H1 (cell line): ENCODE results near the gene CRIP1. TPM values are rescaled to one million over a fixed set of nuclear protein-coding genes. Genes with fewer than 3 reads are reported as not detected.

Source experiments
- CTCF ChIA-PET: fragments of 300-600 bp; sonication (Branson Sonifier 250); formaldehyde crosslinking; loops from one replicate; lab custom pipeline; 2021; ENCODE audit not compliant: partially characterized antibody; lab: Charles Lee
- POLR2A ChIA-PET: fragments of 300-600 bp; sonication (Branson Sonifier 250); formaldehyde crosslinking; loops from one replicate; lab custom pipeline; 2021; ENCODE audit warnings: inconsistent platforms; ENCODE audit not compliant: partially characterized antibody; lab: Charles Lee
- DNase-seq, 2 experiments: peaks; one replicate each; pipeline versions ENCODE4 v3.0.0 to v3.0.0-alpha.2; 2010 to 2022; ENCODE audit warnings: low spot score in 2 of 2, low read depth in 1 of 2, mixed read lengths in 1 of 2
- FAIRE-seq: peaks from 2 replicates; lab custom pipeline; 2011; peaks lifted over from hg19 to GRCh38; lab: Jason Lieb, UNC
- H2AFZ ChIP-seq: 2 replicates; pipeline ENCODE4 v1.8.1; 2012; ENCODE audit warnings: low read length, inconsistent platforms
- H2AK5ac ChIP-seq: 2 replicates; pipeline ENCODE4 v1.6.1; 2013; ENCODE audit warnings: low read depth, low read length
- H2BK120ac ChIP-seq: replicated peaks from 2 replicates; pipeline ENCODE3; 2013; ENCODE audit warnings: low read depth, low read length, inconsistent platforms
- H2BK12ac ChIP-seq: 2 replicates; pipeline ENCODE4 v1.6.1; 2013; ENCODE audit warnings: low read depth, low read length
- H2BK15ac ChIP-seq: 2 replicates; pipeline ENCODE4 v1.6.1; 2013; ENCODE audit warnings: low read length
- H2BK20ac ChIP-seq: 2 replicates; pipeline ENCODE4 v1.6.1; 2013; ENCODE audit warnings: low read length
- H2BK5ac ChIP-seq: 2 replicates; pipeline ENCODE4 v1.6.1; 2013; ENCODE audit warnings: low read depth, low read length
- H3K14ac ChIP-seq: 2 replicates; pipeline ENCODE4 v1.6.1; 2013; ENCODE audit warnings: inconsistent platforms; ENCODE audit not compliant: insufficient read length
- H3K18ac ChIP-seq: 2 replicates; pipeline ENCODE4 v1.6.1; 2013; ENCODE audit warnings: low read length; ENCODE audit errors: extremely low read depth
- H3K23ac ChIP-seq: 2 replicates; pipeline ENCODE4 v1.6.1; 2013; ENCODE audit warnings: inconsistent platforms; ENCODE audit not compliant: insufficient read length
- H3K23me2 ChIP-seq: 2 replicates; pipeline ENCODE4 v1.6.1; 2013; ENCODE audit warnings: low read depth, low read length
- H3K27ac ChIP-seq: 2 replicates; pipeline ENCODE4 v1.6.1; 2011; ENCODE audit warnings: low read depth, low read length, inconsistent platforms
- H3K27me3 ChIP-seq, 4 experiments: replicated peaks in 1 of 4; 1 replicate in 1 of 4; 2 replicates in 3 of 4; pipeline versions ENCODE4 v1.6.1 to v1.8.1; 2011 to 2013; ENCODE audit warnings: low read length in 3 of 4, mild to moderate bottlenecking in 3 of 4, inconsistent platforms in 2 of 4, mixed read lengths in 2 of 4, moderate library complexity in 1 of 4; ENCODE audit not compliant: control insufficient read depth in 3 of 4, insufficient read depth in 3 of 4; ENCODE audit errors: extremely low read depth in 1 of 4
- H3K36me3 ChIP-seq, 4 experiments: 2 replicates each; pipeline versions ENCODE4 v1.6.1 to v1.8.1; 2011 to 2013; ENCODE audit warnings: mild to moderate bottlenecking in 4 of 4, low read length in 3 of 4, moderate library complexity in 2 of 4, control low read depth in 1 of 4, inconsistent platforms in 1 of 4; ENCODE audit not compliant: insufficient read depth in 4 of 4, control insufficient read depth in 2 of 4
- H3K4ac ChIP-seq: replicated peaks from 2 replicates; pipeline ENCODE3; 2013; ENCODE audit warnings: low read length, low read depth, mixed read lengths, inconsistent platforms; ENCODE audit not compliant: insufficient read length
- H3K4me1 ChIP-seq, 4 experiments: replicated peaks in 1 of 4; 1 replicate in 1 of 4; 2 replicates in 3 of 4; pipeline versions ENCODE4 v1.6.1 to v1.8.1; 2011 to 2013; ENCODE audit warnings: low read length in 3 of 4, inconsistent platforms in 2 of 4, mixed read lengths in 1 of 4; ENCODE audit not compliant: insufficient read depth in 4 of 4, control insufficient read depth in 3 of 4
- H3K4me2 ChIP-seq, 2 experiments: 2 replicates each; pipeline versions ENCODE4 v1.6.1 to v1.8.1; 2011 to 2013; ENCODE audit warnings: low read depth in 2 of 2, low read length in 2 of 2, control low read depth in 1 of 2, inconsistent platforms in 1 of 2, mild to moderate bottlenecking in 1 of 2; ENCODE audit not compliant: insufficient read depth in 1 of 2
- H3K4me3 ChIP-seq, 4 experiments: fragments of 200-600, 300-600 bp in 1 of 4; sonication (generic), shearing (Covaris generic), sonication (Bioruptor Twin) in 1 of 4; 2 replicates each; pipeline versions ENCODE4 v1.5.1 to v1.8.1; 2011 to 2016; ENCODE audit warnings: low read length in 4 of 4, low read depth in 3 of 4, control low read depth in 2 of 4, inconsistent platforms in 2 of 4, mild to moderate bottlenecking in 2 of 4, mixed read lengths in 1 of 4, moderate library complexity in 1 of 4; ENCODE audit not compliant: insufficient read depth in 2 of 4; ENCODE audit errors: extremely low read depth in 1 of 4
- H3K56ac ChIP-seq: replicated peaks from 2 replicates; pipeline ENCODE3; 2013; ENCODE audit warnings: low read depth, mild to moderate bottlenecking, mixed read lengths, low read length, inconsistent platforms; ENCODE audit not compliant: insufficient read length
- H3K79me1 ChIP-seq: 2 replicates; pipeline ENCODE4 v1.6.1; 2013; ENCODE audit warnings: low read depth, low read length, control low read depth
- H3K79me2 ChIP-seq, 2 experiments: 2 replicates each; pipeline versions ENCODE4 v1.6.1 to v1.8.1; 2012 to 2013; ENCODE audit warnings: low read length in 2 of 2, mild to moderate bottlenecking in 2 of 2, inconsistent platforms in 1 of 2; ENCODE audit not compliant: insufficient read depth in 2 of 2, control insufficient read depth in 1 of 2
- H3K9ac ChIP-seq, 4 experiments: replicated peaks in 1 of 4; 1 replicate in 1 of 4; 2 replicates in 3 of 4; pipeline versions ENCODE4 v1.6.1 to v1.8.1; 2011 to 2013; ENCODE audit warnings: low read depth in 3 of 4, low read length in 3 of 4, control low read depth in 2 of 4, mild to moderate bottlenecking in 2 of 4, moderate library complexity in 2 of 4, inconsistent platforms in 1 of 4; ENCODE audit errors: extremely low read depth in 1 of 4
- H3K9me3 ChIP-seq, 2 experiments: 2 replicates each; pipeline versions ENCODE4 v1.6.1 to v1.8.1; 2012 to 2013; ENCODE audit warnings: mild to moderate bottlenecking in 2 of 2, moderate library complexity in 2 of 2, control low read depth in 1 of 2, inconsistent platforms in 1 of 2, low read depth in 1 of 2, low read length in 1 of 2, mixed read lengths in 1 of 2; ENCODE audit not compliant: insufficient read depth in 2 of 2
- H4K20me1 ChIP-seq, 2 experiments: replicated peaks in 1 of 2; 2 replicates each; pipeline versions ENCODE3 to v1.8.1; 2011 to 2013; ENCODE audit warnings: inconsistent platforms in 2 of 2, low read length in 2 of 2, mild to moderate bottlenecking in 1 of 2; ENCODE audit not compliant: insufficient read depth in 2 of 2, control insufficient read depth in 1 of 2
- H4K5ac ChIP-seq: 2 replicates; pipeline ENCODE4 v1.6.1; 2013; ENCODE audit warnings: low read length, low read depth, mixed read lengths, inconsistent platforms; ENCODE audit not compliant: insufficient read length
- H4K8ac ChIP-seq: 2 replicates; pipeline ENCODE4 v1.8.0; 2013; ENCODE audit warnings: mild to moderate bottlenecking, moderate library complexity, low read length, inconsistent platforms; ENCODE audit not compliant: insufficient read depth; ENCODE audit errors: extremely low read depth
- H4K91ac ChIP-seq: replicated peaks from 2 replicates; pipeline ENCODE3; 2013; ENCODE audit warnings: low read length, mixed read lengths, inconsistent platforms; ENCODE audit not compliant: insufficient read length
- EP300 ChIP-seq, 2 experiments: IDR thresholded peaks; 1 replicate in 1 of 2; 2 replicates in 1 of 2; pipeline ENCODE4 v1.6.1; 2011 to 2012; ENCODE audit warnings: low read depth in 2 of 2, low read length in 2 of 2, mild to moderate bottlenecking in 2 of 2, borderline replicate concordance in 1 of 2, inconsistent platforms in 1 of 2, moderate library complexity in 1 of 2
- KDM4A ChIP-seq: IDR thresholded peaks from one replicate; pipeline ENCODE4 v1.7.1; 2012; ENCODE audit warnings: low read depth, mild to moderate bottlenecking, moderate library complexity, low read length, inconsistent platforms; ENCODE audit not compliant: severe bottlenecking
- MAFK ChIP-seq: IDR thresholded peaks from 2 replicates; pipeline ENCODE4 v1.6.1; 2012; ENCODE audit warnings: low read depth, mild to moderate bottlenecking, improper control_type of control experiment, low read length
- NANOG ChIP-seq: IDR thresholded peaks from 2 replicates; pipeline ENCODE4 v1.6.1; 2011; ENCODE audit warnings: low read length, low read depth, mild to moderate bottlenecking, inconsistent platforms; ENCODE audit not compliant: insufficient read depth, poor library complexity, severe bottlenecking
- POU5F1 ChIP-seq: IDR thresholded peaks from 2 replicates; pipeline ENCODE4 v1.6.1; 2011; ENCODE audit warnings: low read depth, mild to moderate bottlenecking, low read length, moderate library complexity
- SUZ12 ChIP-seq: fragments of 200-600 bp; sonication (generic); IDR thresholded peaks from 2 replicates; pipeline ENCODE4 v1.6.1; 2012; ENCODE audit warnings: mild to moderate bottlenecking, inconsistent platforms, low read length, moderate library complexity, mixed read lengths
- TAF1 ChIP-seq: IDR thresholded peaks from 2 replicates; pipeline ENCODE4 v1.6.1; 2011; ENCODE audit warnings: mild to moderate bottlenecking, low read depth, low read length
- TAF7 ChIP-seq: optimal IDR thresholded peaks from 2 replicates; pipeline ENCODE3; 2011; ENCODE audit warnings: low read depth, mild to moderate bottlenecking, inconsistent platforms, low read length, moderate library complexity, borderline replicate concordance
- TBP ChIP-seq: IDR thresholded peaks from 2 replicates; pipeline ENCODE4 v1.6.1; 2011; ENCODE audit warnings: low read depth, low read length, improper control_type of control experiment
- TEAD4 ChIP-seq: IDR thresholded peaks from 2 replicates; pipeline ENCODE4 v1.6.1; 2012; ENCODE audit warnings: low read depth, low read length, inconsistent platforms, mixed read lengths
- ZNF274 ChIP-seq: IDR thresholded peaks from 2 replicates; pipeline ENCODE4 v1.7.0; 2012; ENCODE audit warnings: low read length, borderline replicate concordance; ENCODE audit errors: extremely low read depth
- WGBS, 2 experiments: shearing (Covaris generic) in 1 of 2; methylation state at CpG; one replicate each; pipeline versions ENCODE4 v1.1.6 to v1.1.7; 2013 to 2015; ENCODE audit warnings: low lambda C conversion rate in 2 of 2, mixed read lengths in 2 of 2, inconsistent platforms in 1 of 2, low coverage in 1 of 2, missing lambda C conversion rate in 1 of 2; ENCODE audit not compliant: insufficient replicate concordance in 2 of 2, insufficient coverage in 1 of 2, insufficient read length in 1 of 2; ENCODE audit errors: extremely low coverage in 1 of 2, missing lambda C conversion rate in 1 of 2; 5-methylcytosine and 5-hydroxymethylcytosine counted together
- polyA plus RNA-seq, 7 experiments: library from polyadenylated mRNA; depleted of rRNA in 3 of 7; stranded (reverse) in 5 of 7; unstranded in 2 of 7; fragments of >200 nt in 5 of 7; fragments of 200-250 nt in 2 of 7; gene quantifications; 1 replicate in 5 of 7; 2 replicates in 1 of 7; 4 replicates in 1 of 7; pipeline versions ENCODE4 v1.2.1 to v1.2.3, GENCODE V29; 2011 to 2013; ENCODE audit warnings: missing spikeins in 2 of 7, mixed read lengths in 2 of 7
- total RNA-seq: library from RNA; stranded (reverse); fragmentation: NEBNext Ultra II Directional; extraction: Animal tissue kit (Norgen Biotek cat#: 25700); gene quantifications from 2 replicates; pipeline ENCODE4 v1.2.1, GENCODE V29; 2021

The CRIP1 gene
- total and polyA plus RNA-seq, 2 of the 8 experiments (the other 6 are each of a cell fraction or from before 2014, with no cell fraction given), result 1.2 to 2.2 TPM

- H3K79me2 ChIP-seq, result no peaks in the 10 kb centered on the region
- H3K27me3 ChIP-seq, result no peaks in the 10 kb centered on the region
- ChIA-PET POLR2A (no interaction called here), CTCF (interaction anchor here (0.6 to 1.3 kb wide), 4 partner anchors 9 to 939 kb away, joined by 3 to 6 read pairs (median 3); no protein-coding TSS in a partner anchor)
- no peak for TF ChIP-seq KDM4A
- TF ChIP-seq POU5F1, result no peak
- no peak for TF ChIP-seq EP300 (IDR thresholded peaks at IDR 0.05; ENCODE audit: borderline replicate concordance in 1 of 2, low read depth in 2 of 2, low read length in 2 of 2)
- no peak for TF ChIP-seq NANOG
- no peak for TF ChIP-seq TEAD4
- TF ChIP-seq ZNF274, result no peak
- TF ChIP-seq SUZ12, result no peak
- TF ChIP-seq TBP, result no peak
- no peak for TF ChIP-seq TAF1
- no peak for TF ChIP-seq MAFK
- TF ChIP-seq TAF7, result no peak
- H3K9ac ChIP-seq, result no peak overlapping the region
- 92% methylated on average over 10 of the region's 32 CpGs; no CpG with 5 or more reads in 1 of the 2 experiments for WGBS, 2 experiments
- no peak overlapping the region for H3K4ac ChIP-seq
- no peak overlapping the region for H2BK120ac ChIP-seq
- no peak overlapping the region for H2AFZ ChIP-seq
- H4K91ac ChIP-seq, result no peak overlapping the region
- H3K4me3 ChIP-seq, result no peak overlapping the region
- no peak overlapping the region for H2BK5ac ChIP-seq
- H3K23me2 ChIP-seq, result no peaks in the 10 kb centered on the region
- H4K20me1 ChIP-seq, result peaks cover 0 to 7% of the 10 kb centered on the region in 2 experiments
- H3K27ac ChIP-seq, result no peak overlapping the region
- no peaks in the 10 kb centered on the region for H3K79me1 ChIP-seq
- no peak overlapping the region for H3K18ac ChIP-seq
- peaks cover 0 to 3% (median 0%) of the 10 kb centered on the region in 4 experiments; a peak in 3 of 7 replicates for H3K4me1 ChIP-seq
- H3K4me2 ChIP-seq, result no peak overlapping the region
- no peak overlapping the region for H4K8ac ChIP-seq
- FAIRE-seq (no peak), DNase-seq (no peak)
- no peak overlapping the region for H2AK5ac ChIP-seq
- H3K9me3 ChIP-seq, result no peaks in the 10 kb centered on the region
- no peak overlapping the region for H2BK15ac ChIP-seq
- H3K56ac ChIP-seq, result no peak overlapping the region
- H3K36me3 ChIP-seq, result no peaks in the 10 kb centered on the region; a peak in 2 of 8 replicates
- no peak overlapping the region for H3K14ac ChIP-seq
- no peak overlapping the region for H4K5ac ChIP-seq
- H3K23ac ChIP-seq, result no peak overlapping the region
- H2BK20ac ChIP-seq, result no peak overlapping the region
- no peak overlapping the region for H2BK12ac ChIP-seq
These were observed 10.3 kb downstream of the CRIP1 start for GRCh38 chr14:105496831-105497591.
